Progenitor cell of endocrine pancreas (in vitro differentiated cells): ENCODE measurements around the gene TDRD10. TPM values are rescaled to one million over a fixed set of nuclear protein-coding genes. Genes with fewer than 3 reads are reported as not detected.

ENCODE experiments used
- DNase-seq: peaks from one replicate; pipeline ENCODE4 v3.0.0; 2021; ENCODE audit warnings: low spot score; ENCODE audit not compliant: unreplicated experiment
- H3K27ac Mint-ChIP-seq: 2 replicates; pipeline ENCODE4 v1.8.0; 2021; ENCODE audit warnings: mild to moderate bottlenecking, moderate library complexity, mixed read lengths
- H3K27me3 Mint-ChIP-seq: 2 replicates; pipeline ENCODE4 v1.8.0; 2021; ENCODE audit warnings: mixed read lengths
- H3K36me3 Mint-ChIP-seq: 2 replicates; pipeline ENCODE4 v1.8.0; 2022; ENCODE audit warnings: mixed read lengths; ENCODE audit not compliant: insufficient read depth
- H3K4me1 Mint-ChIP-seq: 2 replicates; pipeline ENCODE4 v1.8.0; 2021; ENCODE audit warnings: low read depth, mixed read lengths
- H3K4me3 Mint-ChIP-seq: 2 replicates; pipeline ENCODE4 v1.8.0; 2021; ENCODE audit warnings: low read depth, mild to moderate bottlenecking, moderate library complexity, mixed read lengths
- H3K9me3 Mint-ChIP-seq: 2 replicates; pipeline ENCODE4 v1.8.0; 2021; ENCODE audit warnings: low read depth, mixed read lengths
- total RNA-seq: library from RNA; stranded (reverse); gene quantifications from 2 replicates; pipeline ENCODE4 v1.2.1, GENCODE V29; 2021
- TF ChIP-seq, protein P1 (sequence below): fragments of 200-600 bp; sonication (generic); IDR thresholded peaks from one replicate; pipeline ENCODE4 v1.5.0; 2021; ENCODE audit warnings: antibody characterized with exemption, mild to moderate bottlenecking; ENCODE audit not compliant: unreplicated experiment

TDRD10 gene
- total RNA-seq, 1 donor from 2014 or later, result not detected

DNA sequence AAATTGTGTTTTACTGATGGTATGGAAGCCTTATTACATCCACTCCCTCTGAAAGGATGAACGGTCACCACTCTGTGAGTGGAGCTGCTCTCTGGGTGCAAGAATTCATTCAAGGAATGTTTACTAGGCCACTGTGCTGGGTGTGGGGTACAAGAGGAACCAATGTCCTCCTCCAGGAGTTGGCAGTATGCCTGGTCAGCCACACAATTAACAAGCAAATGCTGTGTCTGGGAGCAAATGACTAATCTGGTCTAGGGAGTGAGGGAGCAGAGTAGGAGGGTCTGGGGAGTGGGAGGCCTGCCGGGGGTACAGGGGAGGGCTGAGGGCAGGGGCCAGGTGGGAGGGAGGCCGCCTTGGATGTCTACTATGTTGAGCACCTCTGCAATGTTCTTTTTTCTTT is 27.2 kb upstream of the TDRD10 start:
- Mint-ChIP-seq H3K27ac (no peak overlapping the region), H3K36me3 (no peaks in the 10 kb centered on the region), H3K4me3 (no peak overlapping the region), H3K4me1 (no peaks in the 10 kb centered on the region), H3K27me3 (no peaks in the 10 kb centered on the region), H3K9me3 (no peaks in the 10 kb centered on the region)
- TF ChIP-seq, protein P1, sequence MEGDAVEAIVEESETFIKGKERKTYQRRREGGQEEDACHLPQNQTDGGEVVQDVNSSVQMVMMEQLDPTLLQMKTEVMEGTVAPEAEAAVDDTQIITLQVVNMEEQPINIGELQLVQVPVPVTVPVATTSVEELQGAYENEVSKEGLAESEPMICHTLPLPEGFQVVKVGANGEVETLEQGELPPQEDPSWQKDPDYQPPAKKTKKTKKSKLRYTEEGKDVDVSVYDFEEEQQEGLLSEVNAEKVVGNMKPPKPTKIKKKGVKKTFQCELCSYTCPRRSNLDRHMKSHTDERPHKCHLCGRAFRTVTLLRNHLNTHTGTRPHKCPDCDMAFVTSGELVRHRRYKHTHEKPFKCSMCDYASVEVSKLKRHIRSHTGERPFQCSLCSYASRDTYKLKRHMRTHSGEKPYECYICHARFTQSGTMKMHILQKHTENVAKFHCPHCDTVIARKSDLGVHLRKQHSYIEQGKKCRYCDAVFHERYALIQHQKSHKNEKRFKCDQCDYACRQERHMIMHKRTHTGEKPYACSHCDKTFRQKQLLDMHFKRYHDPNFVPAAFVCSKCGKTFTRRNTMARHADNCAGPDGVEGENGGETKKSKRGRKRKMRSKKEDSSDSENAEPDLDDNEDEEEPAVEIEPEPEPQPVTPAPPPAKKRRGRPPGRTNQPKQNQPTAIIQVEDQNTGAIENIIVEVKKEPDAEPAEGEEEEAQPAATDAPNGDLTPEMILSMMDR, result no peak
- DNase-seq, result no peak

DNA sequence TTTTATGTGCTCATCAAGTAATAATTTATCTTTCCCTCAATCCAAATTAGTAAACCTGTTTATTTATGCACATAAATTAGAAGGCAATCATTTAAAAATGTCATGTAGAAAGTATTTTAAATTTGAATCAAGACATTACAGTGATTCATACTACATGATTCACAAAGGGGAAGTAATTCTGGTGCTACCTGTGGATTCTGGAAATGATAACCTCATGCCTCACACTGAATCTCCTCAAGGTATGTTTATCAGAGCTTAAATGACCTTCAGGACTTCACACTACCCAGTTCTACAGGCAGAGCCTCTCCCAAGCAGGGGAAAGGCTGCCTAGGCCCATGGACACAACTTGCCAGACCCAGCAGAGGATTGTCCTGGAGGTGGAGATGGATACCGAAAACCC is 25.2 kb upstream of the TDRD10 start:
- H3K4me3 Mint-ChIP-seq, result no peak overlapping the region
- H3K27me3 Mint-ChIP-seq, result no peaks in the 10 kb centered on the region
- no peaks in the 10 kb centered on the region for H3K36me3 Mint-ChIP-seq
- no peak for DNase-seq
- TF ChIP-seq, protein P1, result no peak
- no peak overlapping the region for H3K27ac Mint-ChIP-seq
- no peaks in the 10 kb centered on the region for H3K4me1 Mint-ChIP-seq
- no peaks in the 10 kb centered on the region for H3K9me3 Mint-ChIP-seq

DNA sequence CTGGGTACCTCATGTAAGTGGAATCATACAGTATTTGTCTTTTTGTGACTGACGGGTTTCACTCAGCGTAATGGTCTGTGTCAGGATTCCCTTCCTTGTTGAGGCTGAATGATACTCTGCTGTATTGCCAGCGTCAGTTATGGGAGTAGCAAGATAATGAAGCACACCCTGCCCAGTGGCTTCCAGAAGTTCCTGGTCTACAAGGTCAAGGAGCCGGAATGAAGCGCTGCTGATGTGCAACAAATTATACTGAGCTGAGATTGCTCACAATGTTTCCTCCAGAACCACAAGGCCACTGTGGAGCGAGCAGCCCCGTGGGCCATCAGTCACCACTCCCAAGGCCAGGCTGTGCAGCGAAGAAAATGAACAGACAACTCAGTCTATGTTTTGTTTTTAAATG is 24.0 kb upstream of the TDRD10 start:
- no peak for DNase-seq
- no peaks in the 10 kb centered on the region for H3K36me3 Mint-ChIP-seq
- TF ChIP-seq, protein P1, result no peak
- no peak overlapping the region for H3K4me3 Mint-ChIP-seq
- H3K4me1 Mint-ChIP-seq, result no peaks in the 10 kb centered on the region
- H3K27ac Mint-ChIP-seq, result no peak overlapping the region
- no peaks in the 10 kb centered on the region for H3K27me3 Mint-ChIP-seq
- H3K9me3 Mint-ChIP-seq, result no peaks in the 10 kb centered on the region

DNA sequence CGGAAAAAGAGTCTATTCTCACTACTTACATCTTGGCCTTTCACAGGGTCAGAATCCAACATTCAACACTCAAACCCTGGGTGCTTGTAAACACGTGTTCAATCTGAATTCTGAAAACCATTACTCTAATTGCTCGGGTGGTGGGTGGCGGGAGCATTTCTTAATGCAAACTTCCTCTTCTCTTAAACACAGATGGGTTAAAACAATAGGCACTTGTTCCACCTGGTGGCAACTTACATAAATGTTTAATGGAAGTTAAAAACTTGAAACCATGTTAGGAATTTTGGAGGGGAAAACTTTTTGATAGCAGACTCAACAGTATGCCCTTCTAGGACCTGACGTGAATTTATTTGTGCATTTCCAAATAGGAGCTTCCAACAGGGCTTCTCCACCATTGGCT is 23.4 kb upstream of the TDRD10 start:
- H3K9me3 Mint-ChIP-seq, result no peaks in the 10 kb centered on the region
- H3K4me1 Mint-ChIP-seq, result no peaks in the 10 kb centered on the region
- H3K36me3 Mint-ChIP-seq, result no peaks in the 10 kb centered on the region
- no peaks in the 10 kb centered on the region for H3K27me3 Mint-ChIP-seq
- TF ChIP-seq, protein P1, result no peak
- H3K27ac Mint-ChIP-seq, result no peak overlapping the region
- no peak overlapping the region for H3K4me3 Mint-ChIP-seq
- no peak for DNase-seq

DNA sequence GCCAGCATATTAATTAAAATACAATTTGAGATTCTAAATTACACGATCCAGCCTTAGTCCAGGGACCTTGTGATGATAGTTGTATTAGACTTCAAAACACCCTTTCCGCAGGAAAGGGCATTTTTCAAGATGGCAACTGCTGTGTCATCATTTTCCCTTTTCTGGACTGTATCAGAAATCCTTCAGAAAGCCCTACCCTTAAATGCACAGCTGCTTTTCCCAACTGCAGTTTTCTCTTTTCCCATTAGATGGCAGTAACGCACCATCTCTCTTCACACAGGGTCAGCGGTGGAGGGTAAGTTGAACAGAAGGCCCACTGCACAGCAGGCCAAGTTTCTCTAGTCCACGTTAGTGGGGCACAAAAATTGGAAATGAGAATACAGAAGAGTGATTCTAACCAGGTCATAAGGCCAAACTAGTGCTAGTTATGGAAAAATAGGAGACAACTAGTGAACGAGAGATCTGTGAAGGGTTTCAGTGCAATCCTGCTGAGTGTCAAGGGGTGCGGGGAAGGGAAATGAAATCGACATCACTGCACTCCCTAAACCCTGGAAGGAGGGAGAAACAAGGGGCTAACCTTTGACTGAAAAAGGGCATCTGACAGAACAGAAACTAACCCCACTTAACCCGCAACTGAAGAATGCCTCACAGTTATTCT is 22.1 kb upstream of the TDRD10 start:
- H3K4me1 Mint-ChIP-seq, result no peaks in the 10 kb centered on the region
- H3K9me3 Mint-ChIP-seq, result no peaks in the 10 kb centered on the region
- peak; percentile 63 for DNase-seq
- H3K27ac Mint-ChIP-seq, result no peak overlapping the region
- TF ChIP-seq, protein P1, result peak; percentile 85
- peaks cover 4% of the 10 kb centered on the region for H3K27me3 Mint-ChIP-seq
- no peaks in the 10 kb centered on the region for H3K36me3 Mint-ChIP-seq
- H3K4me3 Mint-ChIP-seq, result no peak overlapping the region
